ENCODE data around the gene AP3B1.

AP3B1 gene

DNA sequence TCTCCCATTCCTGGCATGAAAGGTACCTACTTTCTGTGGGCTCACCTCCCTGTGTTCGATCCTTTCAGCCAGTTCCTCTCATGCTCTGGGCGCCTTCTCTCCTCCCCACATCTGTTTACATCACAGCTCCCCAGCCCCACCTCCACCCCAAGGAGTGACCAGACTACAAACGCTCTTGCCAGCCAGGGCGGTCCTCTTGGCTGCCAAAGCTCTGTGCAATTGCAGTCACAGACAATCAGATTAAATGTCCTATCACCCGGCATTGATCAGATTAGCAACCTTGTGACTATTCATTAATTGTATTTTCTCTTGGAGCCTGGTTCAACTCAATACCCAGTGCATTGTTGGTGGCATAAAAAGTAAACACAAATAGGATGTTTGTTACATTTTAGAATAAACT lies 307.2 kb downstream of the AP3B1 start:
- H3K4me3 ChIP-seq (ENCODE audit: control insufficient read depth, low read depth, low read length), result no peak overlapping the region
- TF ChIP-seq, protein P1, sequence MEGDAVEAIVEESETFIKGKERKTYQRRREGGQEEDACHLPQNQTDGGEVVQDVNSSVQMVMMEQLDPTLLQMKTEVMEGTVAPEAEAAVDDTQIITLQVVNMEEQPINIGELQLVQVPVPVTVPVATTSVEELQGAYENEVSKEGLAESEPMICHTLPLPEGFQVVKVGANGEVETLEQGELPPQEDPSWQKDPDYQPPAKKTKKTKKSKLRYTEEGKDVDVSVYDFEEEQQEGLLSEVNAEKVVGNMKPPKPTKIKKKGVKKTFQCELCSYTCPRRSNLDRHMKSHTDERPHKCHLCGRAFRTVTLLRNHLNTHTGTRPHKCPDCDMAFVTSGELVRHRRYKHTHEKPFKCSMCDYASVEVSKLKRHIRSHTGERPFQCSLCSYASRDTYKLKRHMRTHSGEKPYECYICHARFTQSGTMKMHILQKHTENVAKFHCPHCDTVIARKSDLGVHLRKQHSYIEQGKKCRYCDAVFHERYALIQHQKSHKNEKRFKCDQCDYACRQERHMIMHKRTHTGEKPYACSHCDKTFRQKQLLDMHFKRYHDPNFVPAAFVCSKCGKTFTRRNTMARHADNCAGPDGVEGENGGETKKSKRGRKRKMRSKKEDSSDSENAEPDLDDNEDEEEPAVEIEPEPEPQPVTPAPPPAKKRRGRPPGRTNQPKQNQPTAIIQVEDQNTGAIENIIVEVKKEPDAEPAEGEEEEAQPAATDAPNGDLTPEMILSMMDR (conservative IDR thresholded peaks at IDR 0.05; ENCODE audit: control insufficient read depth, insufficient read depth, low read depth, low read length), result no peak
- no peak for DNase-seq (ENCODE audit: low read depth)

DNA sequence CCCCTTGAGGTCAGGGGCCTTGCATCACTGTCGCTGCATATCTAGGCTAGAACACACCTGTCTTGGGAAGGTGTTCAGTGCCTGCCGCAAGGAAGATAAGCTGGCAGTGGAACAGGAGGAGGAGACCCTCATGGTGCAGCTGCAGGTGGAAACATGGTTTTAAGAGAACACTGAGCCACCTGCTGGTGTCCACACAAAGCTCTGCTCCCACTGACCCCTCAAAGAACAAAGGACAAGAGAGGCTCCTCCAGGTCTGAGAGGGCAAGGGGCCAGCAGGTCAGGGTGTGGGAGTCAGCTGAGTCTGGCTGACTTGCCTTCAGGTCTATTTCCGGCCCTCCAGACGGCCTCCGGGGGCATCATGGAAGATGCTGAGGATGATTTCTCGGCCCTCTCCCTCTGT lies 308.2 kb downstream of the AP3B1 start:
- H3K4me3 ChIP-seq (ENCODE audit: control insufficient read depth, low read depth, low read length), result no peak overlapping the region
- DNase-seq (ENCODE audit: low read depth), result no peak
- TF ChIP-seq, protein P1 (conservative IDR thresholded peaks at IDR 0.05; ENCODE audit: control insufficient read depth, insufficient read depth, low read depth, low read length), result no peak

DNA sequence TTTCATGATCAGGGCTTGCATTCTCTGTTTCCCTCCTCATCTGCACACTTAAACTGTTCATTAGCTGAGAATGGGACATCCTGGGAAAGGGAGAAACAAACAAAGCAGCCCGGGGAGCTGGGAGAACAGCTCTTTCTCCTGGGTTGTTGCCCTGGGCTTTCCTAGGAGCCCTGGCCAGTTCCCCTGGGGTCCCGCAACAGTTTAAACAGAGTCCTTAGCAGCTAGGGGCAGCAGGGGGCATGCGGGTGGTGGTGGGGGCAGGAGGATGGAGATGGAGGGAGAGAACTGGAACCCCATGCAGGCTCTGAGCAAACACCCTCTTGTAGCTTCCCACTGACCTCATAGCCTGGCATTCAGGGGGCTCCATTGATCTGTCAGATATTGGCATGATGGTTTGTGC lies 309.3 kb downstream of the AP3B1 start:
- DNase-seq (ENCODE audit: low read depth), result no peak
- H3K4me3 ChIP-seq (ENCODE audit: control insufficient read depth, low read depth, low read length), result no peak overlapping the region
- TF ChIP-seq, protein P1 (conservative IDR thresholded peaks at IDR 0.05; ENCODE audit: control insufficient read depth, insufficient read depth, low read depth, low read length), result no peak

DNA sequence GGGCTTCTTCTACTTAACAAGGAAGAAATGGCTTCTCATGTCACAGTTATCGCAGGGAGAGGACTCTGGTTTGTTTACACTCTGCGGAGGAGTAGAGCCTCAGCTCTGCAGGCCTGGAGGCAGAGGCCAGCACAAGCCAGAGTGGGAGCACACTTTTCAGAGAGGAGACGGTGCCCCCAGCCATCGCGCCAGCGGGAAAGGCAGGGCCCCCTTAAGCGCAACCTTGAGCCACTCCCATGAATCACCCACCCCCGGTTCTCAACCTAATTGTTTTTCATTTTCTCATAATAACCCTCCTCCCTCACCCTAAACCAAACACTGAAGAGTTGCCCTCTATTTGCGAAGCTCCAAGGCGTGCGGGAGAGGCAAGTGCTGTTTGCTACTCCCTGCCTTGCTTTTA lies 309.9 kb downstream of the AP3B1 start:
- H3K4me3 ChIP-seq (ENCODE audit: control insufficient read depth, low read depth, low read length), result no peak overlapping the region
- TF ChIP-seq, protein P1 (conservative IDR thresholded peaks at IDR 0.05; ENCODE audit: control insufficient read depth, insufficient read depth, low read depth, low read length), result no peak
- DNase-seq (ENCODE audit: low read depth), result no peak

DNA sequence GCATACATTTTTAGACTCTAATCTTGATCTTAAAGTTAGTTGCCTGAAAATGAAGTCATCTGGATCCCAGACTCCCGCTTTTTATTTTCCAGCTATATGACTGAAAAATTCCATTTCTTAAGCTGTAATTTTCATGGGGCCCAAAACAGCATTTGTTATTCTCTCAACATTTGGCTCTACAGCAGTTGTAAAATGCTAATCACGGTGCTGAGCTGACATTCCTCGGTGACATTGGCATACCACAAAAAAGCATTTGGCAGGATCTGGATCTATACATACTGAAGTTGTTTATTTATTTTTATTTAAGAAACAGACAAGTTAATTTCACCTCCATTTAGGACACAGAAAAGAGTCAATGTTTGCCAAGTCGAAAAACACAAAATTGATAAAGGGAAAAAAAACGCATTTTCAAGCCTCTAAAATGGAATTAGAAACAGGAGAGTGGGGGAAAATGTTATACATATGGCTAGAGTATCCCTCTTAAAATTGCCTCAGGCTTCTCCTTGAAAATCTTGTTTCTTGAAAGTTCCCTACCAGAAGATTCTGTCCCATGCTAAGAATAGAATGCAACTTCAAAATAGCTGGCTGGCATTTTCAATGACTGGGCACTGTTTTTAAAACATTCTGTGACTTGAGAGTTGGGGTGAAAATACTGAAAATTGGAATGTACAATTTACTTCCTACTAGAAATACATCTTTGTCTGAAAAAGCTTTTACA lies 310.9 kb downstream of the AP3B1 start:
- DNase-seq (ENCODE audit: low read depth), result no peak
- TF ChIP-seq, protein P1 (conservative IDR thresholded peaks at IDR 0.05; ENCODE audit: control insufficient read depth, insufficient read depth, low read depth, low read length), result no peak
- no peak overlapping the region for H3K4me3 ChIP-seq (ENCODE audit: control insufficient read depth, low read depth, low read length)

DNA sequence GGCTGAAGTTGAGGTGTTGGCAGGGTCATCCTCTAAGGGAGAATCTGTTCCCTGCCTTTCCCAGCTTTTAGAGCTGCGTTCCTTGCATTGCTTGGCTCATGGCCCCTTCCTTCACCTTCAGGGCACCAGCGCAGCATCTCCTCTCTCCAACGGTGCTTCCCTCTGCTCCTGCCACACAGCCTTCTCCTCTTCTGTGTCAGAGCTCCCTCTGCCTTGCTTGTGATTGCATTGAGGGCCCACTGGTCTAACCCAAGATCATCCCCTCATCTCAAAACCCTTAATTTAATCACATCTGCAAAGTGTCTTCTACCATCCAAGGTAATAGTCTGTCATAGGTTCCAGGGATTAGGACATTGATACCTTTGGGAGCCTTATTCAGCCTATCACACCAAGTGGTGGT lies 312.7 kb downstream of the AP3B1 start:
- no peak for DNase-seq (ENCODE audit: low read depth)
- TF ChIP-seq, protein P1 (conservative IDR thresholded peaks at IDR 0.05; ENCODE audit: control insufficient read depth, insufficient read depth, low read depth, low read length), result peak; percentile 12
- H3K4me3 ChIP-seq (ENCODE audit: control insufficient read depth, low read depth, low read length), result no peak overlapping the region

Data from fibroblast of mammary gland (primary cell).